Measurements from ENCODE around the gene ANKRD50.

- TF ChIP-seq, protein P1, sequence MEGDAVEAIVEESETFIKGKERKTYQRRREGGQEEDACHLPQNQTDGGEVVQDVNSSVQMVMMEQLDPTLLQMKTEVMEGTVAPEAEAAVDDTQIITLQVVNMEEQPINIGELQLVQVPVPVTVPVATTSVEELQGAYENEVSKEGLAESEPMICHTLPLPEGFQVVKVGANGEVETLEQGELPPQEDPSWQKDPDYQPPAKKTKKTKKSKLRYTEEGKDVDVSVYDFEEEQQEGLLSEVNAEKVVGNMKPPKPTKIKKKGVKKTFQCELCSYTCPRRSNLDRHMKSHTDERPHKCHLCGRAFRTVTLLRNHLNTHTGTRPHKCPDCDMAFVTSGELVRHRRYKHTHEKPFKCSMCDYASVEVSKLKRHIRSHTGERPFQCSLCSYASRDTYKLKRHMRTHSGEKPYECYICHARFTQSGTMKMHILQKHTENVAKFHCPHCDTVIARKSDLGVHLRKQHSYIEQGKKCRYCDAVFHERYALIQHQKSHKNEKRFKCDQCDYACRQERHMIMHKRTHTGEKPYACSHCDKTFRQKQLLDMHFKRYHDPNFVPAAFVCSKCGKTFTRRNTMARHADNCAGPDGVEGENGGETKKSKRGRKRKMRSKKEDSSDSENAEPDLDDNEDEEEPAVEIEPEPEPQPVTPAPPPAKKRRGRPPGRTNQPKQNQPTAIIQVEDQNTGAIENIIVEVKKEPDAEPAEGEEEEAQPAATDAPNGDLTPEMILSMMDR (IDR thresholded peaks at IDR 0.05) = no peak
- TF ChIP-seq POLR2A (IDR thresholded peaks at IDR 0.05) = no peak
Observed at GRCh38 chr4:124745985-124746801, 33.7 kb upstream of the ANKRD50 start.

Measured in thyroid gland (tissue), 4 donors.